GM12878 (cell line): Measurements from ENCODE around the gene TFCP2. TPM values are rescaled to one million over a fixed set of nuclear protein-coding genes. Genes with fewer than 3 reads are reported as not detected.

Source experiments
- ATAC-seq: fragments of 200-7000 bp; cut with Tn5 transposase; 3 replicates; pipeline ENCODE4 v1.9.1; 2020; ENCODE audit warnings: mild to moderate bottlenecking, moderate library complexity
- BruUV-seq: library from RNA; stranded (reverse); fragments of 400-500 nt; replicated peaks from 2 replicates; lab custom pipeline; 2021; lab: Mats Ljungman, UMichigan
- CTCF ChIA-PET: fragments of 300-600 bp; sonication (Branson Sonifier 250); formaldehyde crosslinking; extraction: SDS; loops from one replicate; lab custom pipeline; 2021; ENCODE audit warnings: inconsistent platforms; lab: Yijun Ruan, JAX
- POLR2A ChIA-PET: fragments of 350-600 bp; formaldehyde crosslinking; extraction: SDS; loops from one replicate; lab custom pipeline; 2021; ENCODE audit warnings: inconsistent platforms; lab: Charles Lee
- RAD21 ChIA-PET: fragments of 300-600 bp; sonication (Branson Sonifier 250); formaldehyde crosslinking; loops from one replicate; lab custom pipeline; 2023; ENCODE audit warnings: antibody characterized with exemption; ENCODE audit not compliant: unreplicated experiment; lab: Charles Lee
- SMC1A ChIA-PET: fragments of 300-600 bp; sonication (Branson Sonifier 250); formaldehyde crosslinking; loops from one replicate; lab custom pipeline; 2023; ENCODE audit not compliant: unreplicated experiment, uncharacterized antibody; lab: Charles Lee
- DNase-seq: peaks from one replicate; pipeline ENCODE4 v3.0.0-alpha.2; 2011; ENCODE audit warnings: low read depth, low spot score
- FAIRE-seq: peaks from 3 replicates; lab custom pipeline; 2011; peaks lifted over from hg19 to GRCh38; lab: Jason Lieb, UNC
- H2AFZ ChIP-seq: 2 replicates; pipeline ENCODE4 v1.6.0; 2011; ENCODE audit warnings: low read depth, low read length, control low read depth; ENCODE audit not compliant: control insufficient read depth
- H3K27ac ChIP-seq: 2 replicates; pipeline ENCODE4 v1.5.1; 2011; ENCODE audit warnings: control low read depth; ENCODE audit not compliant: control insufficient read depth, insufficient read depth
- H3K27me3 ChIP-seq, 2 experiments: replicated peaks in 1 of 2; 2 replicates each; pipeline versions ENCODE4 v1.6.0 to v1.6.1; 2011; ENCODE audit warnings: low read length in 1 of 2; ENCODE audit not compliant: control insufficient read depth in 2 of 2, insufficient read depth in 2 of 2
- H3K36me3 ChIP-seq, 2 experiments: 2 replicates each; pipeline ENCODE4 v1.5.1; 2011; ENCODE audit warnings: low read length in 1 of 2; ENCODE audit not compliant: control insufficient read depth in 2 of 2, insufficient read depth in 2 of 2
- H3K4me1 ChIP-seq: 2 replicates; pipeline ENCODE4 v1.6.1; 2011; ENCODE audit warnings: mild to moderate bottlenecking, low read length, moderate library complexity, mixed read lengths; ENCODE audit not compliant: control insufficient read depth, insufficient read depth
- H3K4me2 ChIP-seq: 2 replicates; pipeline ENCODE4 v1.6.0; 2011; ENCODE audit warnings: control low read depth; ENCODE audit not compliant: control insufficient read depth, insufficient read depth
- H3K4me3 ChIP-seq: fragments of 200-600 bp; sonication (generic); 2 replicates; pipeline ENCODE4 v1.5.1; 2016
- H3K79me2 ChIP-seq: 2 replicates; pipeline ENCODE4 v1.6.0; 2011; ENCODE audit warnings: low read length; ENCODE audit not compliant: control insufficient read depth, insufficient read depth
- H3K9ac ChIP-seq: 2 replicates; pipeline ENCODE4 v1.8.0; 2011; ENCODE audit warnings: low read length, control low read depth, mixed read lengths; ENCODE audit not compliant: control insufficient read depth, insufficient read depth
- H3K9me3 ChIP-seq: replicated peaks from 3 replicates; pipeline ENCODE4 v1.5.1; 2011; ENCODE audit warnings: mild to moderate bottlenecking, low read length; ENCODE audit not compliant: control insufficient read depth, insufficient read depth
- H4K20me1 ChIP-seq: 2 replicates; pipeline ENCODE4 v1.6.0; 2011; ENCODE audit not compliant: control insufficient read depth, insufficient read depth
- BMI1 ChIP-seq: fragments of 450-650 bp; IDR thresholded peaks from 2 replicates; pipeline ENCODE4 v1.6.1; 2016; ENCODE audit warnings: mild to moderate bottlenecking, moderate library complexity, borderline replicate concordance
- DPF2 ChIP-seq: fragments of 450-650 bp; IDR thresholded peaks from 2 replicates; pipeline ENCODE4 v1.6.1; 2017; ENCODE audit warnings: mild to moderate bottlenecking
- HDAC2 ChIP-seq: fragments of 200-600 bp; sonication (generic); IDR thresholded peaks from 2 replicates; pipeline ENCODE4 v1.6.1; 2017
- KAT2A ChIP-seq: conservative IDR thresholded peaks from 2 replicates; pipeline ENCODE4 v1.6.1; 2011; ENCODE audit warnings: low read depth, low read length; ENCODE audit not compliant: control insufficient read depth
- MYC ChIP-seq: IDR thresholded peaks from 2 replicates; pipeline ENCODE4 v1.6.1; 2011; ENCODE audit warnings: mild to moderate bottlenecking, low read length, moderate library complexity, inconsistent platforms; ENCODE audit not compliant: insufficient read depth, insufficient replicate concordance, insufficient read length, severe bottlenecking
- NRF1 ChIP-seq: conservative IDR thresholded peaks from 2 replicates; pipeline ENCODE4 v1.6.1; 2011; ENCODE audit warnings: mild to moderate bottlenecking, low read depth, low read length, improper control_type of control experiment
- TCF3 ChIP-seq: IDR thresholded peaks from 2 replicates; pipeline ENCODE4 v1.6.1; 2012; ENCODE audit warnings: low read depth, mild to moderate bottlenecking, low read length, borderline replicate concordance; ENCODE audit not compliant: insufficient read depth
- ZSCAN29 ChIP-seq: fragments of 450-650 bp; IDR thresholded peaks from 2 replicates; pipeline ENCODE4 v1.6.1; 2017; ENCODE audit warnings: mild to moderate bottlenecking, moderate library complexity
- WGBS: methylation state at CpG from one replicate; pipeline ENCODE4 v1.1.6; 2016; ENCODE audit warnings: low lambda C conversion rate; ENCODE audit not compliant: insufficient replicate concordance, insufficient coverage; ENCODE audit errors: missing lambda C conversion rate; 5-methylcytosine and 5-hydroxymethylcytosine counted together
- in situ Hi-C: fragments of 300-500 bp; cut with MboI; formaldehyde crosslinking; loops from 9 replicates; pipeline ENCODE4 v1.14.3; 2018; ENCODE audit warnings: mixed read lengths
- intact Hi-C: fragments of 100-400 bp; cut with micrococcal nuclease; formaldehyde crosslinking; loops from one replicate; pipeline ENCODE4 v1.14.2; 2022; ENCODE audit not compliant: unreplicated experiment
- polyA plus RNA-seq, 11 experiments: library from polyadenylated mRNA; depleted of rRNA in 4 of 11; unstranded in 6 of 11; stranded (reverse) in 5 of 11; fragments of >200 nt; fragmentation: Nextera tagmentation in 4 of 11; fragmentation: Illumina TruSeq in 1 of 11; extraction: Ambion mirVana in 4 of 11; extraction: Trizol in 1 of 11; gene quantifications; 1 replicate in 1 of 11; 2 replicates in 10 of 11; pipeline versions ENCODE4 v1.2.1 to v1.2.3, GENCODE V29; 2011 to 2016; ENCODE audit warnings: inconsistent platforms in 2 of 11, missing spikeins in 2 of 11, low read depth in 1 of 11
- total RNA-seq, 4 experiments: library from RNA; depleted of rRNA in 3 of 4; stranded (reverse); fragments of >200 nt in 3 of 4; fragmentation: Illumina TruSeq in 1 of 4; extraction: Trizol in 1 of 4; gene quantifications; 2 replicates each; pipeline versions ENCODE4 v1.2.1 to v1.2.3, GENCODE V29; 2013 to 2021
- TF ChIP-seq, protein P1 (sequence below): fragments of 450-650 bp; IDR thresholded peaks from 2 replicates; pipeline ENCODE4 v1.6.1; 2016; ENCODE audit warnings: mild to moderate bottlenecking, moderate library complexity, borderline replicate concordance

TFCP2 gene
- total and polyA plus RNA-seq, 10 of the 15 experiments (the other 5 are each of a cell fraction or from before 2014, with no cell fraction given): 5.8 to 29.7 (median 14.2) TPM

DNA sequence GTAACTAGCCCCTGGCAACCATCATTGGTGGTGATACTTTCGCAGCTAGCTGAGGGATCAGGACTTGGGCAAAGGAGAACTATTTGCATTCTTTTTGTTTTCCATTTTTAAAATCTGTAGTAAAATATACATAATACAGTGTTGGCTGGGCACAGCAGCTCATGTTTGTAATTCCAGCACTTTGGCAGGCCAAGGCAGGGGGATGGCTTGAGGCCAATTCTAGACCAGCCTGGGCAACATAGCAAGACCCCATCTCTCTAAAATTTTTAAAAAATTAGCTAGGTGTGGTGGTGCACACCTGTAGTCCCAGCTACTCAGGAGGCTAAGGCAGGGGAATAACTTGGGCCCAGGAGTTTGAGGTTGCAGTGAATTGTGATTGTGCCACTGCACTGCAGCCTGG lies 20.0 kb downstream of the TFCP2 start (continued):
- TF ChIP-seq, protein P1, sequence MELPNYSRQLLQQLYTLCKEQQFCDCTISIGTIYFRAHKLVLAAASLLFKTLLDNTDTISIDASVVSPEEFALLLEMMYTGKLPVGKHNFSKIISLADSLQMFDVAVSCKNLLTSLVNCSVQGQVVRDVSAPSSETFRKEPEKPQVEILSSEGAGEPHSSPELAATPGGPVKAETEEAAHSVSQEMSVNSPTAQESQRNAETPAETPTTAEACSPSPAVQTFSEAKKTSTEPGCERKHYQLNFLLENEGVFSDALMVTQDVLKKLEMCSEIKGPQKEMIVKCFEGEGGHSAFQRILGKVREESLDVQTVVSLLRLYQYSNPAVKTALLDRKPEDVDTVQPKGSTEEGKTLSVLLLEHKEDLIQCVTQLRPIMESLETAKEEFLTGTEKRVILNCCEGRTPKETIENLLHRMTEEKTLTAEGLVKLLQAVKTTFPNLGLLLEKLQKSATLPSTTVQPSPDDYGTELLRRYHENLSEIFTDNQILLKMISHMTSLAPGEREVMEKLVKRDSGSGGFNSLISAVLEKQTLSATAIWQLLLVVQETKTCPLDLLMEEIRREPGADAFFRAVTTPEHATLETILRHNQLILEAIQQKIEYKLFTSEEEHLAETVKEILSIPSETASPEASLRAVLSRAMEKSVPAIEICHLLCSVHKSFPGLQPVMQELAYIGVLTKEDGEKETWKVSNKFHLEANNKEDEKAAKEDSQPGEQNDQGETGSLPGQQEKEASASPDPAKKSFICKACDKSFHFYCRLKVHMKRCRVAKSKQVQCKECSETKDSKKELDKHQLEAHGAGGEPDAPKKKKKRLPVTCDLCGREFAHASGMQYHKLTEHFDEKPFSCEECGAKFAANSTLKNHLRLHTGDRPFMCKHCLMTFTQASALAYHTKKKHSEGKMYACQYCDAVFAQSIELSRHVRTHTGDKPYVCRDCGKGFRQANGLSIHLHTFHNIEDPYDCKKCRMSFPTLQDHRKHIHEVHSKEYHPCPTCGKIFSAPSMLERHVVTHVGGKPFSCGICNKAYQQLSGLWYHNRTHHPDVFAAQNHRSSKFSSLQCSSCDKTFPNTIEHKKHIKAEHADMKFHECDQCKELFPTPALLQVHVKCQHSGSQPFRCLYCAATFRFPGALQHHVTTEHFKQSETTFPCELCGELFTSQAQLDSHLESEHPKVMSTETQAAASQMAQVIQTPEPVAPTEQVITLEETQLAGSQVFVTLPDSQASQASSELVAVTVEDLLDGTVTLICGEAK: no peak
- TF ChIP-seq DPF2 (no peak), ZSCAN29 (no peak), TCF3 (no peak), MYC (no peak), BMI1 (no peak), KAT2A (no peak)

GRCh38 chr12:51150777-51151176 lies 22.2 kb downstream of the TFCP2 start:
- Histone ChIP-seq H3K4me2 (no peak overlapping the region), H2AFZ (no peak overlapping the region), H3K9ac (no peak overlapping the region), H3K4me1 (no peaks in the 10 kb centered on the region), H3K27ac (no peak overlapping the region), H4K20me1 (no peaks in the 10 kb centered on the region), H3K36me3 (no peaks in the 10 kb centered on the region; a peak in 1 of 4 replicates), H3K9me3 (no peaks in the 10 kb centered on the region), H3K27me3 (no peaks in the 10 kb centered on the region), H3K79me2 (peaks cover 2% of the 10 kb centered on the region), H3K4me3 (no peak overlapping the region)
- in situ Hi-C loops (no loop called here), intact Hi-C loops (no loop called here)
- ChIA-PET RAD21 (no interaction called here), CTCF (no interaction called here), SMC1A (no interaction called here), POLR2A (no interaction called here)
- DNase-seq (no peak), FAIRE-seq (no peak), ATAC-seq (no peak)
- TF ChIP-seq DPF2: no peak
- TF ChIP-seq HDAC2: no peak
- TF ChIP-seq NRF1: no peak
- BruUV-seq: no TSS peak
- 64% methylated on average over 3 of the region's 3 CpGs for WGBS
